OCI-LY3 (cell line): Measurements from ENCODE around the gene RNF146.
"Not testable (repeated sequence)": the region's sequence is repeated elsewhere in the genome, so short reads cannot be mapped to it uniquely, and the experiment has no call there.

ENCODE experiments used
- H2AFZ ChIP-seq: fragments of 200-600, 300-600 bp; shearing (Covaris generic); 2 replicates; pipeline ENCODE4 v1.6.0; 2014; ENCODE audit warnings: antibody characterized with exemption, low read depth, low read length
- H3K27ac ChIP-seq: fragments of 200-600, 300-600 bp; sonication (generic); 2 replicates; pipeline ENCODE4 v1.5.1; 2014; ENCODE audit warnings: mild to moderate bottlenecking, low read length, moderate library complexity, mixed read lengths
- H3K27me3 ChIP-seq: fragments of 200-600, 300-600 bp; sonication (generic); 2 replicates; pipeline ENCODE4 v1.6.1; 2014; ENCODE audit warnings: low read depth, low read length, mixed read lengths
- H3K36me3 ChIP-seq: fragments of 200-600, 300-600 bp; sonication (generic); replicated peaks from 2 replicates; pipeline ENCODE3; 2014; ENCODE audit warnings: low read depth, low read length, mixed read lengths
- H3K4me1 ChIP-seq: fragments of 300-600, 200-600 bp; sonication (generic); 2 replicates; pipeline ENCODE4 v1.6.1; 2014; ENCODE audit warnings: low read length, mixed read lengths
- H3K4me2 ChIP-seq: fragments of 200-600, 300-600 bp; sonication (generic); 2 replicates; pipeline ENCODE4 v1.6.1; 2014; ENCODE audit warnings: low read length, mixed read lengths
- H3K4me3 ChIP-seq: fragments of 300-600, 200-600 bp; sonication (generic); 2 replicates; pipeline ENCODE4 v1.5.1; 2014; ENCODE audit warnings: antibody characterized with exemption, mild to moderate bottlenecking, low read length, moderate library complexity
- H3K79me2 ChIP-seq: fragments of 300-600, 200-600 bp; shearing (Covaris generic); 2 replicates; pipeline ENCODE4 v1.6.1; 2014; ENCODE audit warnings: mild to moderate bottlenecking, low read length, mixed read lengths
- H3K9ac ChIP-seq: fragments of 300-600, 200-600 bp; shearing (Covaris generic); 2 replicates; pipeline ENCODE4 v1.6.0; 2014; ENCODE audit warnings: mild to moderate bottlenecking, low read length, moderate library complexity
- H3K9me3 ChIP-seq: fragments of 200-600, 300-600 bp; shearing (Covaris generic); 2 replicates; pipeline ENCODE4 v1.6.1; 2014; ENCODE audit warnings: low read length, mixed read lengths; ENCODE audit not compliant: insufficient read depth
- H4K20me1 ChIP-seq: fragments of 200-600, 300-600 bp; sonication (generic); 2 replicates; pipeline ENCODE4 v1.6.1; 2016; ENCODE audit warnings: low read length, mixed read lengths; ENCODE audit not compliant: insufficient read depth
- EZH2phosphoT487 ChIP-seq: fragments of 200-600 bp; shearing (Covaris generic); IDR thresholded peaks from 2 replicates; pipeline ENCODE4 v1.6.1; 2018; ENCODE audit warnings: antibody characterized with exemption, mixed run types, low read depth
- TF ChIP-seq, protein P1 (sequence below): fragments of 200-600, 300-600 bp; sonication (generic); IDR thresholded peaks from 2 replicates; pipeline ENCODE4 v1.5.1; 2014; ENCODE audit warnings: antibody characterized with exemption, low read length, low read depth

The RNF146 gene

DNA sequence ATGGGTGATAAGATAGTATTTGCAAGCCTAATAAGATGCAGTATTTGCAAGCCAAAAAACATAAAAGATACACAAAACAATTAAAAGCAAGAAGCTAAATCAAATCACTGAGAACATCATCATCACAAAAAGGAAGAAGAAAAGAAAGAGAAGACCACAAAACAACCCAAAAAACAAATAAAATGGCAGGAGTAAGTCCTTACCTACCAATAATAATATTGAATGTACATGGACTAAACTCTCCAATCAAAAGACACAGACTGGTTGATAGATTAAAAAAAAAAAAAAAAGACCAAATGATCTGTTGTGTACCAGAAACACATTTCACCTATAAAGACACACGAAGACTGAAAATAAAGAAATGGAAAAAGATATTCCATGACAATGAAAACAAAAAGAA, 39.1 kb downstream of the RNF146 start:
- H2AFZ ChIP-seq: no peak overlapping the region
- H3K79me2 ChIP-seq: no peaks in the 10 kb centered on the region; the same call in 1 of the 2 replicates
- no peak overlapping the region for H3K4me3 ChIP-seq

DNA sequence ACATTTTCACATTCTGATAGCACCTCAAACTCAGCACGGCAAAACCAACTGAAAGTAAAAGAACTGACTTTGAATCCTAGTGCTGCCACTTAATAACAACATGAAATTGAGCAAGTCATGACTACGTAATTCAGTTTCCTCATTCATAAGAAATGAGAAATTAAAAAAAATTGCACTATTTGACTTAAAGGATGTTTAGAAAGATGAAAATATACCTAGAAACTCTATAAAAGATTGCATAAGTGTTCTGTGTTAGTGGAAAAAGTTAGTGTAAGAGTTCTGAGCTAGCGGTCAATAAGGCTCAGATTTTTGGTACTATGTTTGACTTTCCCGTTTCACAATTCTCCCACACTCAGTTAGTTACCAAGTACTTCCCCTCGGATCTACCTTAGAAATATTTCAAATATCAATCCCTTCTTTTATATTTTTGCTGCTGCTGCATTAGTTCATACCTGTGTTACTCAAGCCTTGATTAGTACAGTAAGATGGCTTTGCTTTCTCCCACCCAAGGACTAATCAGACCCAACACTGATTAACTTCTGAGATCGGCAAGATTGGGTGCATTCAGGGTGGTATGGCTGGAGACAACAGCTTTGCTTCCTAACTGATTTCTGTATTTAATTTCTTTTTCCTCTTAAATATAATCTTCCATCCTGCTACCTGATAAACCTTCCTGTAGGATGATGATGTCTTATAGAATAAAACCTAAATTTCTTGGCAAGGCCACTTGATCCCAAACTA, 50.9 kb downstream of the RNF146 start:
- H3K9ac ChIP-seq: no peak overlapping the region
- no peaks in the 10 kb centered on the region for H3K27me3 ChIP-seq
- H4K20me1 ChIP-seq: no peaks in the 10 kb centered on the region
- no peak overlapping the region for H3K4me2 ChIP-seq
- H3K4me3 ChIP-seq: no peak overlapping the region
- peaks cover 4% of the 10 kb centered on the region for H3K36me3 ChIP-seq
- H3K79me2 ChIP-seq: no peaks in the 10 kb centered on the region
- H3K4me1 ChIP-seq: no peaks in the 10 kb centered on the region
- no peak overlapping the region for H3K27ac ChIP-seq
- no peaks in the 10 kb centered on the region for H3K9me3 ChIP-seq
- no peak for TF ChIP-seq EZH2phosphoT487
- TF ChIP-seq, protein P1, sequence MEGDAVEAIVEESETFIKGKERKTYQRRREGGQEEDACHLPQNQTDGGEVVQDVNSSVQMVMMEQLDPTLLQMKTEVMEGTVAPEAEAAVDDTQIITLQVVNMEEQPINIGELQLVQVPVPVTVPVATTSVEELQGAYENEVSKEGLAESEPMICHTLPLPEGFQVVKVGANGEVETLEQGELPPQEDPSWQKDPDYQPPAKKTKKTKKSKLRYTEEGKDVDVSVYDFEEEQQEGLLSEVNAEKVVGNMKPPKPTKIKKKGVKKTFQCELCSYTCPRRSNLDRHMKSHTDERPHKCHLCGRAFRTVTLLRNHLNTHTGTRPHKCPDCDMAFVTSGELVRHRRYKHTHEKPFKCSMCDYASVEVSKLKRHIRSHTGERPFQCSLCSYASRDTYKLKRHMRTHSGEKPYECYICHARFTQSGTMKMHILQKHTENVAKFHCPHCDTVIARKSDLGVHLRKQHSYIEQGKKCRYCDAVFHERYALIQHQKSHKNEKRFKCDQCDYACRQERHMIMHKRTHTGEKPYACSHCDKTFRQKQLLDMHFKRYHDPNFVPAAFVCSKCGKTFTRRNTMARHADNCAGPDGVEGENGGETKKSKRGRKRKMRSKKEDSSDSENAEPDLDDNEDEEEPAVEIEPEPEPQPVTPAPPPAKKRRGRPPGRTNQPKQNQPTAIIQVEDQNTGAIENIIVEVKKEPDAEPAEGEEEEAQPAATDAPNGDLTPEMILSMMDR: no peak
- no peak overlapping the region for H2AFZ ChIP-seq

More for the DNA sequence above, 39.1 kb downstream of the RNF146 start:
- H3K4me1 ChIP-seq: peaks cover 4% of the 10 kb centered on the region
- no peak overlapping the region for H3K27ac ChIP-seq
- no peaks in the 10 kb centered on the region for H3K36me3 ChIP-seq
- no peak overlapping the region for H3K9ac ChIP-seq
- H3K4me2 ChIP-seq: no peak overlapping the region
- H4K20me1 ChIP-seq: peaks cover 8% of the 10 kb centered on the region; the same call in 1 of the 2 replicates
- H3K9me3 ChIP-seq: no peaks in the 10 kb centered on the region
- no peak for TF ChIP-seq EZH2phosphoT487
- TF ChIP-seq, protein P1: no peak
- no peaks in the 10 kb centered on the region for H3K27me3 ChIP-seq

DNA sequence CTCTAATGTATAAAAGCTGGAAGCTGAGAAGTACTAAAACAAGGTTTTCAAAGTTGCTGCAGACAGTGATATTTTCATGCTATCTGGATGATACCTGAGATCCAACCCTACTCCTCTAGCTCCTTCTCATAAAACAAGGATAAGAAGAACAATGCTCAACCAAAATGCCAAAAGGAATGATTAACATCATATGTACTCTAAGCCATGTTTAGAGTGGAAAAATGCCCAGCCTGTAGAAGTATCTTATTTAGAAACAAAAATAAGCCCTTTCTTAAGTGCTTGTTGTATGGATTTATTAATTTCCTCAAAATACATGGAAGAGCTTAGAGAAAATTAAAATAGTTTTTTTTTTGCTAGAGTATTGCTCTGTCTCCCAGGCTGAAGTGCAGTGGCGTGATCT, 53.0 kb downstream of the RNF146 start:
- no peaks in the 10 kb centered on the region for H3K79me2 ChIP-seq
- no peak overlapping the region for H3K4me3 ChIP-seq
- H3K36me3 ChIP-seq: peaks cover 4% of the 10 kb centered on the region
- no peaks in the 10 kb centered on the region for H3K27me3 ChIP-seq
- H2AFZ ChIP-seq: no peak overlapping the region
- no peaks in the 10 kb centered on the region for H3K9me3 ChIP-seq
- H3K4me2 ChIP-seq: no peak overlapping the region
- TF ChIP-seq, protein P1: no peak
- no peak for TF ChIP-seq EZH2phosphoT487
- H3K4me1 ChIP-seq: no peaks in the 10 kb centered on the region
- no peak overlapping the region for H3K27ac ChIP-seq
- H3K9ac ChIP-seq: no peak overlapping the region
- H4K20me1 ChIP-seq: no peaks in the 10 kb centered on the region

DNA sequence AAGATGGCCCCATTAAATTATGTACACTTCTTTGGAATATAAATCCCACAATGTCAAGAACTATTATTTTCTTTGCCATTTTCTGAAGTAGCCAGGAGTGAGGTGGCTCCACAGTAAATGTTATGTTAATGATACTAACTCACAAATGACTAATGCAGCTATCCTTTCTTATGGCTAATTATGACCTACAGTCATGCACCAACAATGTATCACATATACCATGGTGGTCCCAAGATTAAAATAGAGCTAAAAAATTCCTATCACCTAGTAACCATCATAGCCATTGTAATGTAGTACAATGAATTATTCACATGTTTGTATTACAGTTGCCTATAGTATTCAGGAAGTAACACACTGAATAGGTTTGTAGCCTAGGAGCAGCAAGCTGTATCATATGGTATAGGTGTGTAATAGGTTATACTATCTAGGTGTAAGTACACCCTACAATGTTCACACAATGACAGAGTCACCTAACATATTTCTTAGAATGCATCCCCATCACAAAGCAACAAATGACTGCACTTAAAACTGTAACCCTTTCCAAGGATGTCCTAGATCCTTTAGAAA, 61.5 kb downstream of the RNF146 start:
- H3K9ac ChIP-seq: no peak overlapping the region
- no peaks in the 10 kb centered on the region for H4K20me1 ChIP-seq
- no peak overlapping the region for H3K27ac ChIP-seq
- no peak overlapping the region for H2AFZ ChIP-seq
- TF ChIP-seq EZH2phosphoT487: no peak
- TF ChIP-seq, protein P1: no peak
- H3K4me1 ChIP-seq: no peaks in the 10 kb centered on the region
- H3K27me3 ChIP-seq: no peaks in the 10 kb centered on the region
- H3K9me3 ChIP-seq: no peaks in the 10 kb centered on the region
- H3K36me3 ChIP-seq: no peaks in the 10 kb centered on the region
- H3K4me2 ChIP-seq: no peak overlapping the region
- no peaks in the 10 kb centered on the region for H3K79me2 ChIP-seq
- no peak overlapping the region for H3K4me3 ChIP-seq

DNA sequence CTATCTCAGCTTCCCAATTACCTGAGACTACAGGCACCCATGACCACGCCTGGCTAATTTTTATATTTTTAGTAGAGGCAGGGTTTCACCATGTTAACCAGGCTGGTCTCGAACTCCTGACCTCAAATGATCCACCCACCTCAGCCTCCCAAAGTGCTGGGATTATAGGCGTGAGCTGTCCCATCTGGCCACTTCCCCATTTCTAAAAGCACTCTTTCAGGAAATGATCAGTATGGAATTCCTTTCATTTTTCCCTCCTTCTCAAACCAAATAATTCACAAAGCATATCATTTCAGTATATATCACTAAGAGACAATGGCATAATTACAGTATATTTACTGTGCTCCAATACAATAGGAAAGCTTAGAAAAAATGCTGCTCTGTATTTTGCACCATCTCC, 64.6 kb downstream of the RNF146 start:
- H3K27me3 ChIP-seq, H4K20me1 ChIP-seq, H3K9me3 ChIP-seq, H3K4me3 ChIP-seq, H3K36me3 ChIP-seq, H3K4me2 ChIP-seq, H3K27ac ChIP-seq, H3K9ac ChIP-seq, H2AFZ ChIP-seq: not testable (repeated sequence)
- peaks cover 16% of the 10 kb centered on the region for H3K4me1 ChIP-seq
- H3K79me2 ChIP-seq: peaks cover 16% of the 10 kb centered on the region; the same call in 1 of the 2 replicates
